SK-N-SH (cell line): Measurements from ENCODE around the gene LRRC36.

ENCODE experiments used
- CTCF ChIP-seq: fragments of 200-600 bp; sonication (generic); IDR thresholded peaks from 2 replicates; pipeline ENCODE4 v1.6.1; 2017; ENCODE audit warnings: antibody characterized with exemption, mild to moderate bottlenecking, moderate library complexity
- EZH2phosphoT487 ChIP-seq: fragments of 200-600 bp; sonication (generic); IDR thresholded peaks from 2 replicates; pipeline ENCODE4 v1.6.1; 2017; ENCODE audit warnings: low read depth, mixed run types, mild to moderate bottlenecking, antibody characterized with exemption, moderate library complexity, borderline replicate concordance
- FOXM1 ChIP-seq: IDR thresholded peaks from 2 replicates; pipeline ENCODE4 v1.4.0; 2012; ENCODE audit warnings: low read depth, mild to moderate bottlenecking
- MAX ChIP-seq: IDR thresholded peaks from 2 replicates; pipeline ENCODE4 v1.4.0; 2012; ENCODE audit warnings: low read depth
- RFX5 ChIP-seq: IDR thresholded peaks from 2 replicates; pipeline ENCODE4 v1.6.1; 2012; ENCODE audit warnings: mild to moderate bottlenecking, improper control_type of control experiment, low read length
- RXRA ChIP-seq: IDR thresholded peaks from 2 replicates; pipeline ENCODE4 v1.4.0; 2012; ENCODE audit warnings: low read depth, mild to moderate bottlenecking, borderline replicate concordance
- TAF1 ChIP-seq: IDR thresholded peaks from 2 replicates; pipeline ENCODE4 v1.6.1; 2012; ENCODE audit warnings: low read depth, mild to moderate bottlenecking, low read length, moderate library complexity, borderline replicate concordance

GRCh38 chr16:67424261-67424615 lies 97.6 kb downstream of the LRRC36 start:
- no peak for TF ChIP-seq CTCF
- no peak for TF ChIP-seq TAF1
- TF ChIP-seq RFX5, result no peak
- TF ChIP-seq MAX, result no peak
- TF ChIP-seq EZH2phosphoT487, result no peak
- no peak for TF ChIP-seq FOXM1
- no peak for TF ChIP-seq RXRA
